Esophagus (tissue), 2 donors: ENCODE measurements around the gene PYROXD2. TPM values are rescaled to one million over a fixed set of nuclear protein-coding genes. Genes with fewer than 3 reads are reported as not detected.

Experiments used
- H3K27ac ChIP-seq, 2 donors: one replicate each; pipeline ENCODE4 v1.5.1; 2013; ENCODE audit warnings: low read depth in 2 of 2, mild to moderate bottlenecking in 2 of 2, inconsistent platforms in 1 of 2, low read length in 1 of 2, moderate library complexity in 1 of 2
- H3K27me3 ChIP-seq, 2 donors: one replicate each; pipeline ENCODE4 v1.6.1; 2013; ENCODE audit warnings: low read length in 2 of 2, control low read depth in 1 of 2, mild to moderate bottlenecking in 1 of 2; ENCODE audit not compliant: insufficient read depth in 2 of 2, control insufficient read depth in 1 of 2
- H3K36me3 ChIP-seq, 2 donors: one replicate each; pipeline ENCODE4 v1.6.1; 2013; ENCODE audit warnings: low read length in 1 of 2; ENCODE audit not compliant: control insufficient read depth in 2 of 2, insufficient read depth in 2 of 2
- H3K4me1 ChIP-seq, 2 donors: one replicate each; pipeline ENCODE4 v1.6.1; 2013; ENCODE audit warnings: low read length in 1 of 2; ENCODE audit not compliant: control insufficient read depth in 2 of 2, insufficient read depth in 2 of 2
- H3K4me3 ChIP-seq, 2 donors: one replicate each; pipeline ENCODE4 v1.5.1; 2013; ENCODE audit warnings: low read length in 2 of 2, mild to moderate bottlenecking in 2 of 2, low read depth in 1 of 2, moderate library complexity in 1 of 2
- H3K9me3 ChIP-seq, 2 donors: one replicate each; pipeline ENCODE4 v1.6.1; 2013; ENCODE audit warnings: mild to moderate bottlenecking in 2 of 2, low read depth in 1 of 2, low read length in 1 of 2, moderate library complexity in 1 of 2; ENCODE audit not compliant: control insufficient read depth in 2 of 2, insufficient read depth in 1 of 2
- WGBS, 2 donors: extraction: QIAGEN DNeasy Blood & Tissue Kit; methylation state at CpG; one replicate each; pipeline ENCODE4 v1.1.7; 2013; 5-methylcytosine and 5-hydroxymethylcytosine counted together
- polyA plus RNA-seq, 2 donors: library from polyadenylated mRNA; stranded (reverse); fragments of 200-250 nt; gene quantifications; one replicate each; pipeline ENCODE4 v1.2.3, GENCODE V29; 2013
- donor health status: healthy with polysubstance abuse.
- donor health status: Bipolar disorder and iron deficiency.

The PYROXD2 gene
- polyA plus RNA-seq, 2 donors = 1.2 to 3.9 TPM

DNA sequence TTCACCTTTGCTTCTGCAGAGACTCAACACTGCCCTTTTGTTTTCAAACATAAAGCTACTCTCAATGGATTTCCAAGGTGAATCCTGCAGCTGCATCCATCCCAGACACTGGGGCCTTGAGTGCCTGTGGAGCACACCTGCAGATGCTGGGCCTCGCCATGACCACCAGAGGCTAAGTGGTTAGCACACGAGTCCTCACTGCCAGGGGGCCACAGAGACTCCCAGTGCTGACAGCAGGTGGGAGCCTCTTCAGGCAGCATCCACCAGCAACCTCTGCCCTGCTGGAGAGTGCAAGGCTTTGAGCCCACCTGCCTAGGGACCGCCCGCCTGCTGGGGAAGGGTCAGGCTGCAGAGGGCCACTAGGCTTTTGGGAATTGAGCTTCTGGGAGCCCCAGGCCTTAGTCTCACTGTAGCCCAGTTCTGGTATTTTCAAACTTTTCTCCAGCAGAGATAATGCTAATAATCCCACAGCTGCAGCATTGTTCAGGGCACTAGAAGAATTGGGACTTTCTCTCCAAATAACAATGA lies 41.1 kb upstream of the PYROXD2 start:
- Histone ChIP-seq H3K9me3 (no peaks in the 10 kb centered on the region), H3K4me3 (no peak overlapping the region), H3K27ac (no peak overlapping the region), H3K36me3 (no peaks in the 10 kb centered on the region), H3K27me3 (no peaks in the 10 kb centered on the region), H3K4me1 (no peaks in the 10 kb centered on the region)
- WGBS, 2 donors = 92 to 93% methylated on average over 4 of the region's 4 CpGs

DNA sequence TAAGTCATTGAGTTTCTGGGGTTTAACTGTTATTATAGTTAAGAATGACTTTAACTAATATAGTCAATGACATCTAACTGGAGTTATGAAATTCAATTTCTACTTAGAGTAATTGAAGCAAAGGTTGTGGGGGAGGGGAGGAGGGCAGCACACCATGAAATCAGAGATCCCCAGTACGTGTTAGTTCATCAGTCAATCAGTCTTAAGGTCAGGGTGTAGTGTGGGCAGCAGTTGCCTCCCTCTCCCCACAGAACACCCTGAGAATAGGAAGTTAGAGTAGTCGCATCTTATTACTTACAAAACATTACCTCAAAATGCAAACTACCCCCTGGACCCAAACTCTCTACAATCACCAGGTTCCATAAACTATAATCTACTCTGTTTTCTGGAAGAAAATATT lies 38.7 kb upstream of the PYROXD2 start:
- H3K4me3 ChIP-seq = no peak overlapping the region
- H3K36me3 ChIP-seq = no peaks in the 10 kb centered on the region
- no peaks in the 10 kb centered on the region for H3K27me3 ChIP-seq
- no peaks in the 10 kb centered on the region for H3K4me1 ChIP-seq
- 77 to 82% methylated on average over 2 of the region's 2 CpGs for WGBS, 2 donors
- no peaks in the 10 kb centered on the region for H3K9me3 ChIP-seq
- no peak overlapping the region for H3K27ac ChIP-seq

DNA sequence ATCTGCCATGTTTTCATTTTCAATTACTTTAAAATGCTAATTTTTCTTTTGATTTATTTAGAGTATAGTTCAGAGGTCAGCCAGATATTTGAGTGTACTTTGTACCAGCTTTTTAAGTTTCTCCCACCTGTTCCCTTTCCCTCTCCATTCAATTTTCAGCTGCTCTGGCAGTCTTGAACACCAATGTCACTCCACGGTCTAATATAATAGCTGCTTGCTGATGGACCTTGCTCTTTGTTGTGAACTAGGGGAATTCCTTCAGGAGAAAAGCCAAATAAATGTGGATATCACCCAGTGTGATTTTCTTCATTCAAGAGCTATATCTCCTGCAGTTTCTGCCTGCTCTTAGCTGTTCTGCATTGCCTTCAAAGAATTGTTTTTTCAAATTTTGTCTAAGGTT lies 35.6 kb upstream of the PYROXD2 start:
- WGBS, 2 donors = 52 to 69% methylated on average over 1 of the region's 1 CpG
- no peak overlapping the region for H3K4me3 ChIP-seq

DNA sequence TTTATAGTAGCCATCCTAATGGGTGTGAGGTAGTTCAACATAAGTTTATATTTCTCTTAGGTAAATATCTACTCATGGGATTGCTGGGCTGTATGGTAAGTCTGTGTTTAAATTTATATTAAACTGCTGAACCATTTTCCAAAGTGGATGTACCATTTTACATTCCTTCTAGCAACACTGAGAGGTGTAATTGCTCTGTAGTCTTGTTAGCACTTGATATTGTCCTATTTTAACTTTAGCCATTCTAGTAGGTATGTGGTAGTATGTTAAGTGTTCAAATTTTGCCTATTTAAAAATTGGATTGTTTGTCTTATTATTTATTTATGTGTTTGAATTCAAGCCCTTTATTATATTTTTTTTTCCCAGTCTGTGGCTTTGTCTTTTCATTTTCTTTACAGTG lies 34.3 kb upstream of the PYROXD2 start:
- peaks cover 0 to 2% of the 10 kb centered on the region in 2 donors for H3K4me1 ChIP-seq
- H3K27me3 ChIP-seq = no peaks in the 10 kb centered on the region
- no peaks in the 10 kb centered on the region for H3K9me3 ChIP-seq
- no peak overlapping the region for H3K4me3 ChIP-seq
- H3K27ac ChIP-seq = no peak overlapping the region
- H3K36me3 ChIP-seq = peaks cover 0 to 10% of the 10 kb centered on the region in 2 donors

More for the DNA sequence above, 35.6 kb upstream of the PYROXD2 start:
- Histone ChIP-seq H3K4me1 (peaks cover 0 to 2% of the 10 kb centered on the region in 2 donors), H3K27me3 (no peaks in the 10 kb centered on the region), H3K36me3 (no peaks in the 10 kb centered on the region), H3K27ac (no peak overlapping the region), H3K9me3 (no peaks in the 10 kb centered on the region)

DNA sequence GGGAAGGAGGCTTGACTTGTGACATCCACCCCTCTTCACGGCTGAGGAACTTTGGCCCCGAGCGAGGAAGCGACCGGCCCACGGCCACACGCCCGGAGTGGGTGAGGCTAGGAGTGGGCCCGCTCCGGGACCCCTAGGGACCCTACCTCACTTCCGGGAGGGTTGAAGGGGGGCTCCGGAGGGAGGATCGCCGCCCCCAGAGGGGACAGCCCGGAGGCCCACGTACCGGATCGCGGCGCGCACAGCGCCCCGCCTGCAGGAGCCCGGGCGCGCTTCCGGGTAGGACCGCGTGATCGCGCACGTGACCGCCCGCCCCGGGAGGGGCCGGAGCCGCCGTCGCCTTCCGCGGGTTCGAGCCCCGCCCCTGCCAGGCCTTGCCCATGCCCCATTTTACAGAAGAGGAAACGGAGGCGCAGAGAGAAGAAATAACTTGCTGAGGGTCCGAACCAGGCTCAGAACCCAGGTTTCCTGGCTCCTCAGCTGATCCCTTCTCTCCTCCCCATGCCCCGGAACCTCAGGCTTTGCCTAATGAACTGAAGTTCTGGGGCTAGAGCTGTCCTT lies 31.8 kb upstream of the PYROXD2 start, which contains the start of gene HPS1:
Gene HPS1 (minus strand): TSS at position 275 of the 561 bp plus-strand sequence. CDS start 3,695 bp downstream, outside the sequence.
- H3K4me3 ChIP-seq = peak within 1 kb of the TSS; percentile 78 to 90
- no peaks in the 10 kb centered on the region for H3K27me3 ChIP-seq
- peaks cover 2 to 19% of the 10 kb centered on the region in 2 donors for H3K36me3 ChIP-seq
- no peaks in the 10 kb centered on the region for H3K9me3 ChIP-seq
- 3% methylated on average over 36 to 47 of the region's 47 CpGs for WGBS, 2 donors
- H3K4me1 ChIP-seq = peaks cover 0 to 2% of the 10 kb centered on the region in 2 donors
- peak within 1 kb of the TSS; percentile 86 for H3K27ac ChIP-seq

DNA sequence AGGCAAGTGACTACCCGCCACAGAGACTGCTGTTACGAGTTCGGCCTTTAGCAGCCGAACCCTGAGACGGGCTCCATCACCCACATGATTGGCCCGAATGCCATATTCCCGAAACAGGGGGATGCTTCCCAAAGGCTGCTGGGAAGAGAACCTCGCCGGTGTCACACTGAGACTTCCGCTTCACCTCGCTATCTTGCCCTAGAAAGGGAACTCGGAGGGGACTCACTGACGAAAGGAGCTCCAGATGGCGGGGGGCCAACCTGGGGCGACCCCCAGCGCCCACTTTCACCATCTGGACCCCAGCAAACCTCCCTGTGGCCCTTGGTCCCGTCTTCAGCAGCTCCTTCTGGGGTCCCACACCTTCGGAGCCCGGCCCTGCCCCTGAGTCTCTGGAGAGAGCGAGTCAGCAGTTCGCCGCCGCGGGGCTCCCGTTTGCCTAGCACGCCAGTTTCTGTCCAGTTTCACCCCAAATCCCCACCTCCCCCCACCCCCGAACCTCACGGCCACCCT lies 31.2 kb upstream of the PYROXD2 start:
- peak overlapping the region; percentile 78 to 90 for H3K4me3 ChIP-seq
- 2 to 3% methylated on average over 28 of the region's 28 CpGs for WGBS, 2 donors
- no peaks in the 10 kb centered on the region for H3K9me3 ChIP-seq
- H3K27me3 ChIP-seq = no peaks in the 10 kb centered on the region
- peaks cover 0 to 2% of the 10 kb centered on the region in 2 donors for H3K4me1 ChIP-seq
- H3K27ac ChIP-seq = peak overlapping the region; percentile 86
- H3K36me3 ChIP-seq = peaks cover 2 to 19% of the 10 kb centered on the region in 2 donors

DNA sequence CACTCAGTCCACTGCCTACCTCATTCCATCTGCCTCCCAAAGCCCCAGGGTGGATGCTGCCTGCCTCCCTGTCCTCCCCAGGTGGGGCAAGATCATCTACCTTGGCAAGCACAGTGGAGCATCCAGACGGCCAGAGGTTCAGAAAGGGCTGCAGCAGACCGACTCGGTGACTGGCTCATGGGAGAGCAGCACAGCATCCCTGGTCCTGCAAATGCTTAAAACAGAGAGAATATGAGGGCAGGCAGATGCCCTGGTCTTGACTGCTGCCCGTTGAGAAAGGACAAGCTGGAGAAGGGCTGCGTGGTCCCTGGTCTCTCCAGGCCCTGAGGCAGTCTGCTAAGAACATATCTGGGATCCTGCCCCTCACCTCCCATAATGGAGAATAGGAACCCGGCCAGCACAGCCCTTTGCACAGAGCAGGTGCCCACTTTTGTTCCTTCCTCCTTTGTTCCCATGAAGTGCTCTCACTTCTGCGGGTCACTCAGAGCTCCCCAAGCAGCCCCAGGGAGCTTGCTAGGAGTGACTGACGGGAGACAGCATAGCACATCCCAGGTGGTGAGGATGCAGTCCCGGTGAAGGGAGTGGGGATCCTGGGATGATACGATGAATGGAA lies 30.3 kb upstream of the PYROXD2 start:
- Histone ChIP-seq H3K36me3 (peaks cover 2 to 19% of the 10 kb centered on the region in 2 donors), H3K27ac (no peak overlapping the region), H3K27me3 (no peaks in the 10 kb centered on the region), H3K4me1 (peaks cover 0 to 2% of the 10 kb centered on the region in 2 donors), H3K4me3 (no peak overlapping the region), H3K9me3 (no peaks in the 10 kb centered on the region)
- WGBS, 2 donors = 75 to 77% methylated on average over 10 of the region's 10 CpGs

DNA sequence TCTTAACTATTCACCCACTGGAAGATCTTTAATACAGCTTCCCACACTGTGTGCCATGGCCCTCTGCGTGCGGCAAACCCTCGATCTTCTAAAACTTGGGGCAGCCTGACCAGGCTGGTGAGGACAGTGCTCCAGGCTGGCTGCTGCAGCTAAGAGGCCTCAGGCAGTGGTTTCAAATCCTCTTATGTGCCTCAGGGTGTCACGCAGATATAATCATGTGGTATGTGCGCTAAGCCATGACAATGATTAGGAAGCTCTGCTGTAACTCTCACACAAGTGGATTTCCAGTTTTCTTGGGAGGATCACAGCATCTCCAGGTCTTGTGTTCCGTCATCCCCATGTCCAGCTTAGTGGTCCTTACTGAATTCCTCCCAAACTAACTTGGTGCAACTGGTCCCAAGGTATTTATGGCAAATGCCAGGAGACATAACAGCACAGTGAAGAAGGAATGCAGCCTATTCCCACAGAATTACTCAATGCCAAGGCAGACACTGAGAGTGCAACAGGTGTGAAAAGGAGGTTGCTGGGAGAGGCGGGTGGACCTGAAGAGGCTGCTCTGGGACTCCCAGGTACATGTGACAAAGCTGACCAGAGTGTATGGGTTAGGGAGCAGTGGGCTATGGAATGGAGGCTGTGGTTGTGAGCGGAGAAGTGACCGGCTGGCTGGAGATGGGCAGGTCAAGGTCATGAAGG lies 29.5 kb upstream of the PYROXD2 start:
- Histone ChIP-seq H3K36me3 (peaks cover 2 to 19% of the 10 kb centered on the region in 2 donors), H3K27me3 (no peaks in the 10 kb centered on the region), H3K4me3 (no peak overlapping the region), H3K27ac (no peak overlapping the region), H3K9me3 (no peaks in the 10 kb centered on the region), H3K4me1 (peaks cover 0 to 2% of the 10 kb centered on the region in 2 donors)
- 85 to 93% methylated on average over 9 of the region's 9 CpGs for WGBS, 2 donors

DNA sequence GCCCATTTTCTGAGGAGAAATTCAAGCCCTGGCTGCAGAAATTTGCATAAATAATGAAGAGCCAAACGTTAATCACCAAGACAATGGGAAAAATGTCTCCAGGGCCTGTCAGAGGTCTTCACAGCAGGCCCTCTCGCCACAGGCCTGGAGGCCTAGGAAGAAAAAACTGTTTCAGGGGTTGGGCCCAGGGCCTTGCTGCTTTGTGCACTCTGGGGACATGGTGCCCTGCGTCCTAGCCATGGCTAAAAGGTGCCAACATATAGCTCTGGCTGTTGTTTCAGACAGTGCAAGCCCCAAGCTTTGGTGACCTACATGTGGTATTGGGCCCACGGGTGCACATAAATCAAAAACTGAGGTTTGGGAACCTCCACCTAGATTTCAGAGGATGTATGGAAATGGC lies 23.7 kb upstream of the PYROXD2 start:
- Histone ChIP-seq H3K27ac (no peak overlapping the region), H3K9me3 (no peaks in the 10 kb centered on the region), H3K4me1 (no peaks in the 10 kb centered on the region), H3K27me3 (no peaks in the 10 kb centered on the region), H3K4me3 (no peak overlapping the region), H3K36me3 (peaks cover 8 to 31% of the 10 kb centered on the region in 2 donors)
- 92 to 93% methylated on average over 4 of the region's 4 CpGs for WGBS, 2 donors
